Measurements from ENCODE around the gene NFKBIA. TPM values are rescaled to one million over a fixed set of nuclear protein-coding genes. Genes with fewer than 3 reads are reported as not detected.

Gene NFKBIA
- polyA plus RNA-seq, 1 donor (not counting 4 experiments of a cell fraction or from before 2014, with no cell fraction given) = 123 TPM

DNA sequence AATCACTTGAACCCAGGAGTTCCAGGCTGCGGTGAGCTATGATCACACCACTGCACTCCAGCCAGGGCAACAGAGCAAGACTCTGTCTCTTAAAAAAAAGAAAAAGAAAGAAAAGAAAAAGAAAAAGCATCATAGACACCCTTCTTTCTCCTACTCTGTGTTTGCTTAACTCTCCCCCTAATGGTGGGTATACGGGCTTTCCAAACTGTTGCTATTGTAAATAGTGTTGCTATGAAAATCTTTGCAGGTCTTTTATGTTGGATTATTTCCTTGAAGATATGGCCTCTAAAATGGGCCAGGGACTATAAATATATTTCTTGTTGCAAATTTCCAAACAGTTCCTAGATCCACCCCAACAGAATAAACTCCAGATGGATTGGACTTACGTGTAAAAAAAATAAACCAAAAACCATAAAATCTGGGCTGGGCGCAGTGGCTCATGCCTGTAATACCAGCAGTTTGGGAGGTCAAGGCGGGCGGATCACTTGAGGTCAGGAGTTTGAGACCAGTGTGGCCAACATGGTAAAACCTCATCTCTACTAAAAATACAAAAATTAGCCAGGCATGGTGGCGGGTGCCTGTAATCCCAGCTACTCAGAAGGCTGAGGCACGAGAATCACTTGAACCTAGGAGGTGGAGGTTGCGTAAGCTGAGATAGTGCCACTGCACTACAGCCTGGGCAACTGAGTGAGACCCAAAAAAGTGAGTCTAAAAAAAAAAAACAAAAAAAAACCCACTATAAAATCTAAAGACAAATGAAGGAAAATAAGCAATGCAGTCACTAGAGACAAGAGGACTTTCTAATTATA, 25.9 kb downstream of the NFKBIA start:
- no peaks in the 10 kb centered on the region for H3K36me3 ChIP-seq (ENCODE audit: control insufficient read depth in 2 of 2, extremely low read depth in 1 of 2, insufficient read depth in 2 of 2, low read length in 2 of 2)
- dilution Hi-C loops (cut with MboI; ENCODE audit: extremely low pct_ligation_motif_present, low sequenced_read_pairs) = no loop called here
- peaks cover 9% of the 10 kb centered on the region for H3K4me1 ChIP-seq (ENCODE audit: control insufficient read depth, extremely low read depth, insufficient read depth, low read length)
- FAIRE-seq (no peak), DNase-seq (ENCODE audit: low read depth, low spot score) (no peak)
- H3K79me2 ChIP-seq (ENCODE audit: control insufficient read depth, insufficient read depth, low read length) = no peaks in the 10 kb centered on the region
- H3K9ac ChIP-seq (ENCODE audit: control insufficient read depth, extremely low read depth, insufficient read depth, low read length) = no peak overlapping the region
- H2AFZ ChIP-seq (ENCODE audit: control insufficient read depth, low read length) = no peak overlapping the region
- TF ChIP-seq, protein P1, sequence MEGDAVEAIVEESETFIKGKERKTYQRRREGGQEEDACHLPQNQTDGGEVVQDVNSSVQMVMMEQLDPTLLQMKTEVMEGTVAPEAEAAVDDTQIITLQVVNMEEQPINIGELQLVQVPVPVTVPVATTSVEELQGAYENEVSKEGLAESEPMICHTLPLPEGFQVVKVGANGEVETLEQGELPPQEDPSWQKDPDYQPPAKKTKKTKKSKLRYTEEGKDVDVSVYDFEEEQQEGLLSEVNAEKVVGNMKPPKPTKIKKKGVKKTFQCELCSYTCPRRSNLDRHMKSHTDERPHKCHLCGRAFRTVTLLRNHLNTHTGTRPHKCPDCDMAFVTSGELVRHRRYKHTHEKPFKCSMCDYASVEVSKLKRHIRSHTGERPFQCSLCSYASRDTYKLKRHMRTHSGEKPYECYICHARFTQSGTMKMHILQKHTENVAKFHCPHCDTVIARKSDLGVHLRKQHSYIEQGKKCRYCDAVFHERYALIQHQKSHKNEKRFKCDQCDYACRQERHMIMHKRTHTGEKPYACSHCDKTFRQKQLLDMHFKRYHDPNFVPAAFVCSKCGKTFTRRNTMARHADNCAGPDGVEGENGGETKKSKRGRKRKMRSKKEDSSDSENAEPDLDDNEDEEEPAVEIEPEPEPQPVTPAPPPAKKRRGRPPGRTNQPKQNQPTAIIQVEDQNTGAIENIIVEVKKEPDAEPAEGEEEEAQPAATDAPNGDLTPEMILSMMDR (optimal IDR thresholded peaks at IDR 0.05 in 1 of 3, IDR thresholded peaks at IDR 0.05 in 1 of 3, conservative IDR thresholded peaks at IDR 0.05 in 1 of 3; ENCODE audit: extremely low read depth in 1 of 3, insufficient read depth in 2 of 3, low read length in 3 of 3) = no peak
- TF ChIP-seq EZH2 (IDR thresholded peaks at IDR 0.05; ENCODE audit: low read length) = no peak
- no peaks in the 10 kb centered on the region for H3K9me3 ChIP-seq (ENCODE audit: control insufficient read depth, low read depth, low read length)
- H3K27ac ChIP-seq (ENCODE audit: control insufficient read depth, insufficient read depth, low read length) = no peak overlapping the region
- no peaks in the 10 kb centered on the region for H3K9me1 ChIP-seq (ENCODE audit: control insufficient read depth, extremely low read depth, insufficient read depth, low read length)
- H3K27me3 ChIP-seq (ENCODE audit: control insufficient read depth, extremely low read depth, insufficient read depth, low read length) = no peaks in the 10 kb centered on the region
- H3K4me2 ChIP-seq (ENCODE audit: control insufficient read depth, extremely low read depth, insufficient read depth, low read depth, low read length) = no peak overlapping the region
- no peaks in the 10 kb centered on the region for H4K20me1 ChIP-seq (ENCODE audit: control insufficient read depth, extremely low read depth, insufficient read depth, low read length)
- H3K4me3 ChIP-seq (ENCODE audit: control insufficient read depth in 2 of 3, extremely low read depth in 1 of 3, insufficient read depth in 2 of 3, low read depth in 1 of 3, low read length in 3 of 3) = no peak overlapping the region

DNA sequence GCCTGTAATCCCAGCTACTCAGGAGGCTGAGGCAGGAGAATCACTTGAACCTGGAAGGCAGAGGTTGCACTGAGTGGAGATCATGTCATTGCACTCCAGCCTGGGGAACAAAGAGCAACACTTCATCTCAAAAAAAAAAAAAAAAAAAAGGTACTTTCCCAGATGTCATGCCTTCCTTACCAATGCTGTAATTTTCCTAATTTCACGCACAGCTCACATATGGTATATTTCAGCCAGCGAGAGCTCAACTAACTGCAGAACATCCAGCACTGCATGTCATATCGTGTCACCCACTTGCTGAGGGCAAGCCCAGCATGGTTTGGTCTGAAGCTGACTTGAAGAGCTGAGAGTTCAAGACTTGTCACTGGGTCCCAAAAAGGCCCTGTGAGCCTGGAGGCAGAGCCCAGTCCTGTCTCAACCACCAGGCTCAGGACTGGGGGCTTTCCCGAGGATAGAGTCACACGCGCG, 29.0 kb downstream of the NFKBIA start:
- FAIRE-seq (no peak), DNase-seq (ENCODE audit: low read depth, low spot score) (no peak)
- no peaks in the 10 kb centered on the region for H3K9me1 ChIP-seq (ENCODE audit: control insufficient read depth, extremely low read depth, insufficient read depth, low read length)
- H4K20me1 ChIP-seq (ENCODE audit: control insufficient read depth, extremely low read depth, insufficient read depth, low read length) = no peaks in the 10 kb centered on the region
- H3K9me3 ChIP-seq (ENCODE audit: control insufficient read depth, low read depth, low read length) = peaks cover 4% of the 10 kb centered on the region
- no peak for TF ChIP-seq EZH2 (IDR thresholded peaks at IDR 0.05; ENCODE audit: low read length)
- TF ChIP-seq, protein P1 (optimal IDR thresholded peaks at IDR 0.05 in 1 of 3, IDR thresholded peaks at IDR 0.05 in 1 of 3, conservative IDR thresholded peaks at IDR 0.05 in 1 of 3; ENCODE audit: extremely low read depth in 1 of 3, insufficient read depth in 2 of 3, low read length in 3 of 3) = no peak
- H2AFZ ChIP-seq (ENCODE audit: control insufficient read depth, low read length) = no peak overlapping the region
- H3K9ac ChIP-seq (ENCODE audit: control insufficient read depth, extremely low read depth, insufficient read depth, low read length) = no peak overlapping the region
- H3K36me3 ChIP-seq (ENCODE audit: control insufficient read depth in 2 of 2, extremely low read depth in 1 of 2, insufficient read depth in 2 of 2, low read length in 2 of 2) = no peaks in the 10 kb centered on the region
- dilution Hi-C loops (cut with MboI; ENCODE audit: extremely low pct_ligation_motif_present, low sequenced_read_pairs) = no loop called here
- no peak overlapping the region for H3K4me2 ChIP-seq (ENCODE audit: control insufficient read depth, extremely low read depth, insufficient read depth, low read depth, low read length)
- H3K4me1 ChIP-seq (ENCODE audit: control insufficient read depth, extremely low read depth, insufficient read depth, low read length) = peaks cover 9% of the 10 kb centered on the region
- no peak overlapping the region for H3K4me3 ChIP-seq (ENCODE audit: control insufficient read depth in 2 of 3, extremely low read depth in 1 of 3, insufficient read depth in 2 of 3, low read depth in 1 of 3, low read length in 3 of 3)
- H3K79me2 ChIP-seq (ENCODE audit: control insufficient read depth, insufficient read depth, low read length) = no peaks in the 10 kb centered on the region
- no peaks in the 10 kb centered on the region for H3K27me3 ChIP-seq (ENCODE audit: control insufficient read depth, extremely low read depth, insufficient read depth, low read length)
- no peak overlapping the region for H3K27ac ChIP-seq (ENCODE audit: control insufficient read depth, insufficient read depth, low read length)

Data from keratinocyte (primary cell).